SK-N-SH (cell line): ENCODE measurements around the gene IKZF2. TPM values are rescaled to one million over a fixed set of nuclear protein-coding genes. Genes with fewer than 3 reads are reported as not detected.

Experiments
- CTCF ChIA-PET: fragments of 300-600, 350-600 bp; formaldehyde crosslinking; extraction: SDS; loops from one replicate; lab custom pipeline; 2021; lab: Yijun Ruan, JAX
- POLR2A ChIA-PET: fragments of 350-600 bp; sonication (Branson Sonifier 250); formaldehyde crosslinking; extraction: SDS; loops from one replicate; lab custom pipeline; 2020; ENCODE audit warnings: antibody characterized with exemption, inconsistent platforms; lab: Yijun Ruan, JAX
- DNase-seq: peaks from one replicate; pipeline ENCODE4 v3.0.0; 2012
- H2AFZ ChIP-seq: fragments of 200-600 bp; sonication (generic); 2 replicates; pipeline ENCODE4 v1.8.1; 2016; ENCODE audit warnings: antibody characterized with exemption, mild to moderate bottlenecking, low read depth
- H3F3A ChIP-seq: fragments of 200-600 bp; sonication (generic); replicated peaks from 2 replicates; pipeline ENCODE3; 2016; ENCODE audit warnings: antibody characterized with exemption, mild to moderate bottlenecking; ENCODE audit not compliant: insufficient read depth
- H3K27ac ChIP-seq, 2 experiments: fragments of 200-500 bp in 1 of 2; fragments of 200-600 bp in 1 of 2; sonication (Bioruptor generic) in 1 of 2; sonication (generic), shearing (Covaris generic) in 1 of 2; 2 replicates each; pipeline versions ENCODE4 v1.5.1 to v1.6.1; 2014 to 2016; ENCODE audit warnings: low read depth in 2 of 2, inconsistent platforms in 1 of 2, low read length in 1 of 2, mild to moderate bottlenecking in 1 of 2, mixed read lengths in 1 of 2
- H3K27me3 ChIP-seq: fragments of 200-600 bp; sonication (generic), shearing (Covaris generic); 2 replicates; pipeline ENCODE4 v1.6.1; 2016; ENCODE audit warnings: mixed run types; ENCODE audit not compliant: insufficient read depth
- H3K36me3 ChIP-seq, 2 experiments: fragments of 200-500 bp in 1 of 2; fragments of 200-600 bp in 1 of 2; sonication (Bioruptor generic) in 1 of 2; sonication (generic) in 1 of 2; replicated peaks in 1 of 2; 2 replicates each; pipeline versions ENCODE3 to v1.5.1; 2014 to 2016; ENCODE audit warnings: low read length in 1 of 2, mild to moderate bottlenecking in 1 of 2; ENCODE audit not compliant: insufficient read depth in 2 of 2, control insufficient read depth in 1 of 2
- H3K4me1 ChIP-seq, 2 experiments: fragments of 200-500 bp in 1 of 2; fragments of 200-600 bp in 1 of 2; sonication (Bioruptor generic) in 1 of 2; sonication (generic), shearing (Covaris generic) in 1 of 2; 2 replicates each; pipeline versions ENCODE4 v1.5.1 to v1.6.1; 2014 to 2016; ENCODE audit warnings: low read depth in 1 of 2, low read length in 1 of 2, mixed run types in 1 of 2; ENCODE audit not compliant: insufficient read depth in 2 of 2, control insufficient read depth in 1 of 2
- H3K4me2 ChIP-seq: fragments of 200-600 bp; sonication (generic), shearing (Covaris generic); 2 replicates; pipeline ENCODE4 v1.6.1; 2017; ENCODE audit warnings: mixed run types
- H3K4me3 ChIP-seq, 2 experiments: fragments of 200-500 bp in 1 of 2; fragments of 200-600 bp in 1 of 2; sonication (Bioruptor generic) in 1 of 2; sonication (generic), shearing (Covaris generic) in 1 of 2; 2 replicates each; pipeline versions ENCODE4 v1.5.1 to v1.8.1; 2014 to 2016; ENCODE audit warnings: low read depth in 2 of 2, inconsistent platforms in 1 of 2, low read length in 1 of 2, mild to moderate bottlenecking in 1 of 2, mixed read lengths in 1 of 2, moderate library complexity in 1 of 2
- H3K79me2 ChIP-seq: fragments of 200-600 bp; sonication (generic); 2 replicates; pipeline ENCODE4 v1.8.1; 2017; ENCODE audit warnings: mild to moderate bottlenecking; ENCODE audit not compliant: insufficient read depth
- H3K9ac ChIP-seq: fragments of 200-600 bp; sonication (generic); 2 replicates; pipeline ENCODE4 v1.6.1; 2017; ENCODE audit warnings: mixed run types
- H3K9me2 ChIP-seq: fragments of 200-600 bp; sonication (generic); 2 replicates; pipeline ENCODE4 v1.6.1; 2017; ENCODE audit warnings: mixed run types
- H3K9me3 ChIP-seq: fragments of 200-600 bp; sonication (generic); 2 replicates; pipeline ENCODE4 v1.6.1; 2017; ENCODE audit warnings: mixed run types, mild to moderate bottlenecking, moderate library complexity
- H4K20me1 ChIP-seq: fragments of 200-600 bp; sonication (generic); 2 replicates; pipeline ENCODE4 v1.6.1; 2017; ENCODE audit warnings: mild to moderate bottlenecking, mixed run types; ENCODE audit not compliant: insufficient read depth
- CHD2 ChIP-seq: fragments of 150-350 bp; IDR thresholded peaks from 2 replicates; pipeline ENCODE4 v1.6.1; 2018; ENCODE audit warnings: low read length; ENCODE audit not compliant: partially characterized antibody
- CTCF ChIP-seq: fragments of 200-600 bp; sonication (generic); IDR thresholded peaks from 2 replicates; pipeline ENCODE4 v1.6.1; 2017; ENCODE audit warnings: antibody characterized with exemption, mild to moderate bottlenecking, moderate library complexity
- EZH2phosphoT487 ChIP-seq: fragments of 200-600 bp; sonication (generic); IDR thresholded peaks from 2 replicates; pipeline ENCODE4 v1.6.1; 2017; ENCODE audit warnings: low read depth, mixed run types, mild to moderate bottlenecking, antibody characterized with exemption, moderate library complexity, borderline replicate concordance
- FOSL2 ChIP-seq: IDR thresholded peaks from 2 replicates; pipeline ENCODE4 v1.4.0; 2012; ENCODE audit warnings: low read depth, mild to moderate bottlenecking, moderate library complexity, borderline replicate concordance
- FOXJ3 ChIP-seq: sonication (generic); formaldehyde crosslinking; IDR thresholded peaks from 2 replicates; pipeline ENCODE4 v1.5.1; 2020; ENCODE audit warnings: mild to moderate bottlenecking, missing genetic modification reagents
- FOXM1 ChIP-seq: IDR thresholded peaks from 2 replicates; pipeline ENCODE4 v1.4.0; 2012; ENCODE audit warnings: low read depth, mild to moderate bottlenecking
- GATA2 ChIP-seq: sonication (generic); formaldehyde crosslinking; IDR thresholded peaks from 2 replicates; pipeline ENCODE4 v1.5.0; 2020; ENCODE audit warnings: mild to moderate bottlenecking, missing genetic modification reagents
- IRF3 ChIP-seq: fragments of 150-350 bp; IDR thresholded peaks from 2 replicates; pipeline ENCODE4 v1.6.1; 2016; ENCODE audit warnings: mild to moderate bottlenecking, low read depth, low read length
- MAX ChIP-seq: IDR thresholded peaks from 2 replicates; pipeline ENCODE4 v1.4.0; 2012; ENCODE audit warnings: low read depth
- MEF2A ChIP-seq: IDR thresholded peaks from 2 replicates; pipeline ENCODE4 v1.4.0; 2012; ENCODE audit warnings: low read depth, borderline replicate concordance
- MXI1 ChIP-seq: IDR thresholded peaks from 2 replicates; pipeline ENCODE4 v1.6.1; 2012; ENCODE audit warnings: mild to moderate bottlenecking, low read depth, low read length, improper control_type of control experiment
- NFIC ChIP-seq: IDR thresholded peaks from 2 replicates; pipeline ENCODE4 v1.4.0; 2012; ENCODE audit warnings: borderline replicate concordance
- POLR2AphosphoS5 ChIP-seq: IDR thresholded peaks from 2 replicates; pipeline ENCODE4 v1.6.1; 2012; ENCODE audit warnings: low read depth, low read length
- REST ChIP-seq: IDR thresholded peaks from 2 replicates; pipeline ENCODE4 v1.6.1; 2012; ENCODE audit warnings: mild to moderate bottlenecking, low read depth, low read length, moderate library complexity
- RFX5 ChIP-seq: IDR thresholded peaks from 2 replicates; pipeline ENCODE4 v1.6.1; 2012; ENCODE audit warnings: mild to moderate bottlenecking, improper control_type of control experiment, low read length
- RXRA ChIP-seq: IDR thresholded peaks from 2 replicates; pipeline ENCODE4 v1.4.0; 2012; ENCODE audit warnings: low read depth, mild to moderate bottlenecking, borderline replicate concordance
- TAF1 ChIP-seq: IDR thresholded peaks from 2 replicates; pipeline ENCODE4 v1.6.1; 2012; ENCODE audit warnings: low read depth, mild to moderate bottlenecking, low read length, moderate library complexity, borderline replicate concordance
- USF1 ChIP-seq: IDR thresholded peaks from 2 replicates; pipeline ENCODE4 v1.4.0; 2012; ENCODE audit warnings: low read depth, borderline replicate concordance
- WGBS: methylation state at CpG from one replicate; pipeline ENCODE4 v1.1.6; 2017; ENCODE audit warnings: low lambda C conversion rate; 5-methylcytosine and 5-hydroxymethylcytosine counted together
- polyA plus RNA-seq, 3 experiments: library from polyadenylated mRNA; depleted of rRNA; stranded (reverse); fragments of >200 nt; gene quantifications; 2 replicates each; pipeline ENCODE4 v1.2.3, GENCODE V29; 2012

IKZF2 gene
- polyA plus RNA-seq, 1 of the 3 experiments (the other 2 are of a cell fraction): 1.3 TPM

GRCh38 chr2:213016166-213016983, 135.0 kb downstream of the IKZF2 start:
- no peaks in the 10 kb centered on the region for H3K79me2 ChIP-seq
- no peak overlapping the region for H3K9ac ChIP-seq
- 76% methylated on average over 3 of the region's 3 CpGs for WGBS

More at GRCh38 chr2:213016166-213016983, 135.0 kb downstream of the IKZF2 start:
- TF ChIP-seq MAX (no peak), REST (no peak), EZH2phosphoT487 (no peak), FOXM1 (no peak), TAF1 (no peak), FOSL2 (no peak), USF1 (no peak), CTCF (no peak), GATA2 (no peak), IRF3 (no peak), POLR2AphosphoS5 (no peak), RXRA (no peak), MEF2A (no peak), MXI1 (no peak), CHD2 (no peak), RFX5 (no peak), NFIC (no peak), FOXJ3 (no peak)
- POLR2A ChIA-PET: no interaction called here
- Histone ChIP-seq H3K9me2 (no peaks in the 10 kb centered on the region), H3F3A (peaks cover 1% of the 10 kb centered on the region), H2AFZ (no peak overlapping the region), H3K4me1 (no peaks in the 10 kb centered on the region; a peak in 1 of 4 replicates), H3K4me3 (no peak overlapping the region), H3K36me3 (no peaks in the 10 kb centered on the region), H3K9me3 (no peaks in the 10 kb centered on the region), H4K20me1 (no peaks in the 10 kb centered on the region), H3K27ac (no peak overlapping the region), H3K27me3 (no peaks in the 10 kb centered on the region), H3K4me2 (no peak overlapping the region)
- CTCF ChIA-PET: no interaction called here
- no peak for DNase-seq
